AG20443 (cell line): ENCODE measurements around the gene EPS8L3.
A peak's percentile ranks its signal among the peaks of the same experiment; 100 is the strongest.
"Not testable (repeated sequence)": the region's sequence is repeated elsewhere in the genome, so short reads cannot be mapped to it uniquely, and the experiment has no call there.

ENCODE experiments used
- DNase-seq: peaks from one replicate; pipeline ENCODE4 v3.0.0; 2012; ENCODE audit warnings: low spot score, mixed read lengths

The EPS8L3 gene, protein sequence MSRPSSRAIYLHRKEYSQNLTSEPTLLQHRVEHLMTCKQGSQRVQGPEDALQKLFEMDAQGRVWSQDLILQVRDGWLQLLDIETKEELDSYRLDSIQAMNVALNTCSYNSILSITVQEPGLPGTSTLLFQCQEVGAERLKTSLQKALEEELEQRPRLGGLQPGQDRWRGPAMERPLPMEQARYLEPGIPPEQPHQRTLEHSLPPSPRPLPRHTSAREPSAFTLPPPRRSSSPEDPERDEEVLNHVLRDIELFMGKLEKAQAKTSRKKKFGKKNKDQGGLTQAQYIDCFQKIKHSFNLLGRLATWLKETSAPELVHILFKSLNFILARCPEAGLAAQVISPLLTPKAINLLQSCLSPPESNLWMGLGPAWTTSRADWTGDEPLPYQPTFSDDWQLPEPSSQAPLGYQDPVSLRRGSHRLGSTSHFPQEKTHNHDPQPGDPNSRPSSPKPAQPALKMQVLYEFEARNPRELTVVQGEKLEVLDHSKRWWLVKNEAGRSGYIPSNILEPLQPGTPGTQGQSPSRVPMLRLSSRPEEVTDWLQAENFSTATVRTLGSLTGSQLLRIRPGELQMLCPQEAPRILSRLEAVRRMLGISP

GRCh38 chr1:109763646-109764415, at the start of gene EPS8L3:
Gene EPS8L3 (minus strand): TSS chr1:109763923. CDS start chr1:109761749, 2,174 bp downstream.
- DNase-seq, result no peak

GRCh38 chr1:109812691-109813393, 49.1 kb upstream of the EPS8L3 start:
- no peak for DNase-seq

GRCh38 chr1:109808703-109809102, 45.0 kb upstream of the EPS8L3 start:
- DNase-seq, result no peak

DNA sequence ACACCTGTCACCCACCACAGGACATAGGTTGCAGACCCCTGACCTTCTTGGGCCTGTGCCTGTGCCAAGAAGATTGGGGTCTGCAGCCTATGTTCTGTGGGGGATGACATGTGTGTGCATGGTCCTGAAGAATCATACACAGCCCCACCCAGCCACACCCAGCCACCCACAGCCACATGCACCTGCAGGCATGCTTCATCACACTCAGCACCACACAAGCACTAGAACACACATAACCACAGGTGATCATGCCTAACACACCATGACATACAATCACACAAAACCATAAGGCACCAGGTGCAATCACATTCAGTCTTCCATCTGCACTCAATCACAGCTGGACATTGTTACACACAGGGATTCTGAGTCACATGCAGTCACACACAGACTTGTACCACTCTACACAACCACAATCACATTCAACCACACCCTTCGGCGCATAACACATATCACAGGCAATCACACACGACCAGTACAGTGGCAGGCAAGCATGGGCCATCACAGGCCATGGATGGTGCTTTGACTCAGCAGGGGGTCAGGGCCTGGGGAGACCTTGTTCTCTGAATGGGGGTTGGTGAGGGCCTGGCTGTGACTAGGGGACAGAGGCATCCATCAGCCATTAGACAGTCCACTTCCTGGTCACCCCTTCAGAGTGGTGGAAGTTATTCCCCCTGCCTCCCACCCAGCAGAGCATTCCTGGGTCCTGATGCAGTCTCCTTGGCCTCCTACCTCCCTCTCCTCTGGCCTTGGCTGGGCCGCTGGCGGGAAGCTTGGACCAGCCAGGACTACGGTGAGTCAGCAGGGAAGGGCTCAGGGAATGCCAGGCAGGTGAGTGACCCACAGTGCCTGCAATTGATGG, 44.3 kb upstream of the EPS8L3 start:
- peak; percentile 57 for DNase-seq

- no peak for DNase-seq
Measured at GRCh38 chr1:109807402-109807801, 43.7 kb upstream of the EPS8L3 start.

- no peak for DNase-seq
Measured at GRCh38 chr1:109806733-109807400, 43.1 kb upstream of the EPS8L3 start.

- no peak for DNase-seq
Measured at GRCh38 chr1:109805486-109806165, 41.9 kb upstream of the EPS8L3 start.

GRCh38 chr1:109804660-109805059, 40.9 kb upstream of the EPS8L3 start:
- no peak for DNase-seq

DNA sequence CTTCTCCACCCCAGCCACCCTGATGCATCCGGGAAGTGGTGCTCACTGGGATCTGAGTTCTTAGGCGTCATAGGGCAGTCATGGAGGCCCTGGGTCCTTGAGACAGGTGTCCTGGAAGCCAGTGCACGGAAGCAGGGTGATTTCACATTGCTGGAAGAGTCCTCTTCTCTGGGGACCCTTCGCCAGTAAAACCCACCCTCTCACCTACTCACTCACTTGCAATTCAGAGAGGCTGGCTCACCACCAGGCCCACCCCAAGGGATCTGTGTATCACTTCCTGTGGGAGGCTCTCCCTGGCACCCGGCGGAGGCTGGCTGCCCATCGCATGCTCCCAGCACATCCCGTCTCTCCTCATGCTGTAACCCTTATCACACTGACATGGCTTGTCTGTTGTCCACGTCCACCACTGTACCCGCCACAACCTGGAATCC, 40.2 kb upstream of the EPS8L3 start:
- no peak for DNase-seq

- no peak for DNase-seq
Measured at GRCh38 chr1:109802901-109803561, 39.3 kb upstream of the EPS8L3 start.

DNA sequence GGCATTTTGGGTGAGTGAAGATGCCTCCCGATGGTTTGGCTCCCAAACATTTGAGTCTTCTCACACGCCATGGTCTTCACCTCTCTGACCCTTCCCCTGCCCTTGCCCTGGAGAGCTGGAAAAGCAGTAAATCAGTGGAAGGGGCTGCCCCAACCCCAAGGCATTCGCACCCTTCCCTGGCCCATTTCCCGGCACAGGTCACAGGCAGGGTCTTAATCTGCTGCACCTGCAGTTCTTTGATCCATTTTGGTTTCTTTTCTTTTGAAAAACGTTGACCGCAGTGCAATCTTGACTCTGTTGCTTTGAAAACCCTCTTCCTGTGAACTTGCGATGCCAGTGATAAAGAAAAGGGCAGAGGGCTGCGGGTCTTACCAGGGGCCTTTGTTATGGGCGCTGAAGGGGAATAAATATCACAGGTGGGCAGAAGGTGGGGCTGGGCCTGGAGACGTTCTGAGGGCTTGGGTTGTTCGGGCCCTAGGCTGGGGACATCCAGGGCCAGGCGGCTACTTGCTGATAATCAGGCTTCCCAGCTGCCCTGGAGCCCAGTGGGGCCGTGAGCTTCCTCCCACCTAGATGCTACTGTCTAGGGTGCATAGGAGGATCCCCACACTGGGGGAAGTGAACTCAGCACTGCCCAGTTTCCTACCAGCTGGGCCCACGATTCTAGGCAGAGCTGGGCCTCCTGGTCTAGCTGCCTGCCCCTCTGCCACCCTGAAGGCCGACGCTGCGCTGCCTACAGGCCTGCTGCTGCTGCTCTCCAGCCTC, 38.6 kb upstream of the EPS8L3 start:
- no peak for DNase-seq

DNA sequence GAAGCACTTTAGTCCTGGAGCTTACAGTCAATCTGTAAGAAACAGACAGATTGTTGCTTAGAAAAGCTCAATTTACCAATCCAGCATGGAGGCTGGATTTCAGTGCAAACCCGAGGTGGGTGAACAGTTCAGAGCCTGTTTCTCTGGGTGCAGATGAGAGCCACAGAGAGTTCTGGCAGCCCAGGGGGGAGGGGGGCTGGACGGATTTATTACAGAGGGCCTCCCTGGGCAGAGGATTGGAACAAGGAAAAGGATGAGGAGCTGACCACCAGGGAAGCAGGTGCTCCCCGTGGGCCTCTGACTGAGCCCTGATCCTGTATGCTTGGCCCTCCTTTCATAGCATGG, 38.0 kb upstream of the EPS8L3 start:
- DNase-seq, result no peak

DNA sequence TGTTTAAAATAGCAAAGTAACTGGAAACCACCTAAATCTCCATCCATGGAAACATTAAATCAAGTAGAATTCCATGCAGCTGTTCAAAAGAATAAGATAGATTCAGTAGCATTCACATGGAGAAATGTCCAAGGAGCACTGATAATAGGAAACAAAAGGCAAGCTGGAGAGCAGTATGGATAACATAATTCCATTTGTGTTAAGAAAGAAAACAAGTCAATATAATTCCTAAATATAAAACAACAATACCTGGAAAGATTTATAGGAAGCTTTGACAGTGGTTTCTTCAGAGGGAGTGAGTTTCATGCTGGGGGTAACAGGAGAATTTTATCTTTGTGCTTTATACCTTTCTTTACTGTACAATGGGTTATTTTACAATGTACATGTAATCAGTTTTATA, 36.6 kb upstream of the EPS8L3 start:
- no peak for DNase-seq

DNA sequence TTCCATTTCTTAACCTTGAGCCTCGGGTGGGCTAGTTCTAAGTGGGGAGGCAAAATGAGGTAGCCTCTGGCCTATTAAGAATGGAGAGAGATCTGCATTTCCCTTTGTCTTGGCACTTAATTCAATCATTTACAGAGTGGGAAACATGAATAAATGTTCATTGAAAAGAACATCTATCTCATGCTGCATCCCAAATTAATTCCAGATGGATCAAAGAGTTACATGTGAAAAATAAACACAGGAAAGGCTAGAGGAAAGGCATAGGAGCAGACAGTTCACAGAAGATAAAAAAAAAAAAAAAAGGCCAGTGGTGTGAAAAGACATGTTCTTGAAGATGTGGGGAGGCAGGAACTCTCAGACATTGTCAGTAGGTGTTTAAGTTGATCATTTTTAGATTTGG, 35.7 kb upstream of the EPS8L3 start:
- no peak for DNase-seq

DNA sequence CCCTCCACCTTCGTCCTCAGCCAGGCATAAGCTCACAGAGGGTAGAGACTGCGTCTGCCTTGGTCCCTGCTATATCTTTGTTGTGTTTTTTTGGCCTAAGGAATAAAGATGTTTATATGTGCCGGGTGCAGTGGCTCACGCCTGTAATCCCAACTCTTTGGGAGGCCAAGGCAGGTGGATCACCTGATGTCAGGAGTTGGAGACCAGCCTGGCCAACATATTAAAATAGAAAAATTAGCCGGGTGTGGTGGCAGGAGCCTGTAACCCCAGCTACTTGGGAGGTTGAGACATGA, 33.5 kb upstream of the EPS8L3 start:
- DNase-seq, result not testable (repeated sequence)

DNA sequence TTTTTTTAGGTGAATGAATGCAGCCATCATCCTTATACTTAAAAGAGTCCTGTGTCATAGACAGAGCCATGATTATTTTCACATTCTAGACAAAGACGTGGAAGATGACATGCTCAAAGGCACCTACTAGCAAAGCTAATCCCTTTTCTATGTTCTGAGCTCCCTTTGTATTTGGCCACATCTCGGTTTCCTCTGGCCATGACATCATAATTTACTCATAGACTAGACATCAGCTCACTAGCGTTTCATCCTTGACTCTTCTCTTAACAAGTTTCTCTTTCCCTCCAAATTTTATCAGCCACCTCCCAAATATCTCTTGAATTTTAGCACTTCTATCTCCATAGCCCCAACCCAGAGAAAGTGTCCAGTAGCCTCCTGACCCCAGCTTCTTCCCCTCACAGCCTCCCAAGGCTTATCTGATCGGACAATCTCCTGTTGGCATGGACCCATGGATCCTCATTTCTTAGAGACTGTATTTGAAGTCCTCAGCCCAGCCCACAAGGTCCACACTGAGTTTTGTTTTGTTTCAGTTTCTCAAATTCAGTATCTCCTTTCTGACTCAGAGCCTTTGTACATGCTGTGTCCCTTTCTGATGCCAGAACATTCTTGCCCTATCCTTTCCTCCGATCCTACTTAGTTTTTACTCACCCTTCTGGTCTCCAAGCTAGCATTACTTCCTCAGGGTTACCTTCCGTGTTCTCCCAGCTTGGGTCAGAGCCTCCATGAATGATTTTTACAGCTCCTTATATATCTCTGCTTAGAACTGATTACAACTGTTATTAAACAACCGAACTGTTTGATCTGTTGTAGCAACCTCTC, 33.0 kb upstream of the EPS8L3 start:
- DNase-seq, result no peak

DNA sequence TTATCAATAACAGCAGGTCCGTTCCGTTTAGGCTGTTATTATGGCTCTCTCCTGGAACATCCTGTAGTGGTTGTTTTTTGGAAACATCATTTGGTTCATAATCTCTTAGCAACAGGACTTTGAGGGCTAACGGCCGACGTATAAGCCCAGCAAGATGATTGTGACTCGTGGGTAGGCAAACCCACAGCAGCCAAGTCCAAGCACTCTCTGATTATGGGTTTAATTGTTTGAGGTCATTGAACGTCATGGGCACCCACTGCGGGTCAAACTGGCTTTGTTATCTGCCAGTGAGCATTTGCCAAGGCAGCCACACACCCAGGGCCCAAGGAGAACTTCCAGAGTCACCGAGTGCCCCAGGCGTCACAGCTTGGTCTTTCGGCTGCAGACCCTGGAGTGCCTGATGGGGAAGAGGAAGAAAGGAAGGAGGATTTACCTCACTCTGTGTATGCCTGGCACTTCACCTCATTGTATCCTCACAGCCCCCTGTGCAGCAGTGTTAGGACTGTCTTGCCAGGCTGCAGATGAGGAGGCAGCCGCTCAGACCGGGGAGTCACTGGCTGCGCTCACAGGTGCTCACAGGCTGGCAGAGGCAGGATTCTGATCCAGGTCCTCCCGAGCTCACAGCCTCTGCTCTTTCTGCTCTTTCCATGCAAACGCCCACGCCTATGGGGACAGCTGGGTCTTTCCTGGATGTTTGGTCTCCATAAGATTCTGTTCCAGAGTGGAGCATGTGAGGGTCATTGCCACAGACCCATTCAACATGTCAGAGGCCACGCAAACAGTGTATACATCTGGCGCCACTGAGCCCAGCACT, 30.8 kb upstream of the EPS8L3 start:
- no peak for DNase-seq
